GM19372 (cell line): Measurements from ENCODE around the gene ZNF2.
"Not testable (repeated sequence)": the region's sequence is repeated elsewhere in the genome, so short reads cannot be mapped to it uniquely, and the experiment has no call there.

Source experiments
- ATAC-seq: cut with Tn5 transposase; IDR thresholded peaks from one replicate; pipeline ENCODE4 v1.9.1; 2021; ENCODE audit warnings: mild to moderate bottlenecking, low read depth, moderate library complexity; ENCODE audit not compliant: unreplicated experiment

ZNF2 gene

DNA sequence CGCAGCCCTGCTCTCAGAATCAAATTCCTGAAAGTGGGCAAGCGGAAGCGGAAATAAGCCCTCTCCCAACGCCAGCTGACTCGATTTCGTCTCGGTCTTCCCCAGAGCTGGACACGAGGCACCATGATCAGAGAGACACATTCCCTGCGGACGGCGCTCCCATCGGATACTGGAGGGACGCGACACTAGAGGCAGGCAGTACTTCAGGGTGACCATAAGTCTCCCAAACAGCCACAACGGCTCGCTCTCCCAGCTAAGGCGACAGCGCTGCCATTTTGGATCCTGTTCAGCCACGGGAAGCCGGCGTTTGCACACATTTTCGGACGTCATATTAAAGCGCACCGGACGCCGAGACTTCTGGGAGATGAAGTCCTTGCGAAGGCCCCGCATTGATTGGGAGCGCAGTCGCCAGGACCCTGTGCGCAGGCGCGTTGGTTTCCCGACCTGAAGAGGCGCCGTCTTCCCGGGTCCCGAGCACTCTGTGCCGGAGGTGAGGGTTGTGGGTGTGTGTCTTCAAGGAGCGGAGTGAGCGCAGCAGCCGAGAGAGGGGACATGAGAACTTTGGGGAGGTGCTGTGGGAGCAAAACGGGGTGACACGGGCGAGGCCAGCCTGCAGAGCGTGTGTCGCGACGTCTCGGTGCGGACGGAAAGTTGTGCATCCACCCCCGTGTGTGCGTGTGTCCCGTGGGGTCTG, at the start of gene ZNF2:
ZNF2 (plus strand) TSS at position 439 of the 694 bp plus-strand sequence. CDS start 10,418 bp downstream, outside the sequence.
- ATAC-seq, result peak; percentile 92

DNA sequence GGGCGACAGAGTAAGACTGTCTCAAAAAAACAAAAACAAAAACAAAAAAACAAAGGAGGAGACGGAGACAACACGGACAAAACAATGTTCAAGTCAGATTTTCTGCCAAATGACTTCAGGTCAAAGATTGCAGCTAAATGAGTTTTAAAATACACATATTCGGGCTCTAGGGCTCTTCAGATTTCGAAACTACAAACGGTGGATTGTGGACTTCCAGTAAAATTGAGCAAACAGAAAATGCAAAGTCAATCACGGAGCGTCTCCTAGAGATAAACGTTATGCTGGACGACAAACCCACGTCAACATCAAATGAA, 44.6 kb upstream of the ZNF2 start:
- ATAC-seq, result no peak

DNA sequence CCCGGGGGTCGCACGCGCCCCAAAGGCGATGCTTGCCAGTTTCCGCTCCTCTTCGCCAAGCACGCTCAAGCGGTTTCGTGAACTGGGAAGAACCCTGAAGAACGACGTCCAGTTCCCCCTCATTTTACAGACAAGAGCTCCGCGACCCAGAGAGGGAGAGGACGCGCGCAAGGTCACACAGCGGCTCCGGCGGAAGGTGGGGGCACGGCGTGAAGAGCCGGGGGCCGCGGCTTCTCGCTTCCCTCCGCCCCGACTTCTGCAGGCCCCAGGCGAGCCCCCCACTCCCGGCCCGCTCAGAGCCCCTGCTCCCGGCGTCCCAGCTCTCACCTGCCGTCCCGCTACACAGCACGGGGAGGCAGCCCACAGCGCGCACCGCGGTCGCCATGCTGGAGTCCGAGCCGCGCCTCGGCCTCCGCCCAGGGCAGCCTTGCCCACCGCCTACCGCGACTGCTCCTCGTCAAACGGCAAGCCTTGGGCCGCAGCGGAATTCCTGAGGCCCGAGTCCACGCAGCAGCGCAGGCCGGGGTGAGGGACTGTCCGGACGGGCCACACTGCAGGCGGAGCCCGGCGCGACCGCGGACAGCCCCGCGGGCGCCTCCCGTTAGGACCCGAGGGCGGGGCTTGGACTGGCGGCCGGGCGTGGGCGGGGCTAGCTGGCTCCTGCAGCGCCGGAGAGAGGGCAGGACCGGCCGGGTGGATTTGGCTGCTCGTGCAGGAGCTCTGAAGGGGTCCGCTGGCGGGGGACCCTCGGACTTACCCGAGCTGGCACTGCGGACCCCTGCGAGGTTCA, 44.0 kb upstream of the ZNF2 start, which contains the start of gene MRPS5:
MRPS5 (minus strand) TSS at position 402 of the 790 bp plus-strand sequence; CDS start at position 385, 17 bp downstream.
- peak; percentile 88 for ATAC-seq

GRCh38 chr2:95122197-95122551, 43.4 kb upstream of the ZNF2 start:
- peak; percentile 9 for ATAC-seq

GRCh38 chr2:95138702-95139101, 26.9 kb upstream of the ZNF2 start:
- ATAC-seq, result no peak

- no peak for ATAC-seq
Measured at GRCh38 chr2:95143838-95144237, 21.8 kb upstream of the ZNF2 start.

DNA sequence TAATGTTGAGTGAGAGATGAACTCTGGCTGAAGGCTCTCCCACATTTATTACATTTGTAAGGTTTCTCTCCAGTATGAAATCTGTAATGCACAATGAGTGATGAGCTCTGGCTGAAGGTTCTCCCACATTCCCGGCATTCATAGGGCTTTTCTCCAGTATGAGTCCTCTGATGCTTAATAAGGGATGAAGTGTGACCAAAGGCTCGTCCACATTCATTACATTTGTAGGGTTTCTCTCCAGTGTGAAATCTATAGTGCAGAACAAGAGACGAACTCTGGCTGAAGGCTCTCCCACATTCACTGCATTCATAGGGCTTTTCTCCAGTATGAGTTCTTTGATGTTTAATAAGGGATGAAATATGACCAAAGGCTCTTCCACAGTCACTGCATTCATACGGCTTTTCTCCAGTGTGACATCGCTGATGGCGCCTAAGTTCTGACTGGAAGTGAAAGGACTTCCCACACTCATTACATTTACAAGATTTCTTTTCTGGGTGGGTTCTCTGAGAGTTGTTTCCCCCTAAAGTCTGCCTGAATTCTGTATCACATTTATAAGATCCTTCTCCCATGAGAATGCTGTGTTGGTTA, 16.1 kb upstream of the ZNF2 start:
- ATAC-seq, result no peak

DNA sequence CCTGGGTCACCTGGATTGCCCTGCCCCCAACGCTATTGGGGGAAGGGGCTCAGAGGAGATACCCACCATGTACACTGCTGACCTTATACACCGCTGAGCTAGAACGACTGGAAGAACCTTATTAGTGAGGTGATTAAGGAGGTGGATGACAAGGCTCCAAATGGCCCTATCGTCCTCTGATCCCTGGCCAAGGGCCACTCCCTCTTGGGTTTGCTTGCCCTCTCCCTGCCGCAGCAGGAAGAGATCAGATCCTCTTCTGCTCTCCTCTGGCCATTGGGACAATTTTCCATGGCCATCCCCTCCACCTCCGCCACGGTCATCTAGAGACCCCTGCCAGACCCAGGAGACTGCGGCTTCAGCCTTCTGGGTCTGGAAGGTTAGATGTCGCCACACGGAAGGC, 7.2 kb upstream of the ZNF2 start:
- ATAC-seq, result no peak

- ATAC-seq, result peak; percentile 49
Measured at GRCh38 chr2:95158891-95159619, 6.6 kb upstream of the ZNF2 start.

GRCh38 chr2:95159690-95160449, 5.7 kb upstream of the ZNF2 start, which contains the start of gene ZNF514:
Gene ZNF514 (minus strand): TSS chr2:95159848. CDS start chr2:95153253, 6,595 bp downstream.
- peak; percentile 91 for ATAC-seq

DNA sequence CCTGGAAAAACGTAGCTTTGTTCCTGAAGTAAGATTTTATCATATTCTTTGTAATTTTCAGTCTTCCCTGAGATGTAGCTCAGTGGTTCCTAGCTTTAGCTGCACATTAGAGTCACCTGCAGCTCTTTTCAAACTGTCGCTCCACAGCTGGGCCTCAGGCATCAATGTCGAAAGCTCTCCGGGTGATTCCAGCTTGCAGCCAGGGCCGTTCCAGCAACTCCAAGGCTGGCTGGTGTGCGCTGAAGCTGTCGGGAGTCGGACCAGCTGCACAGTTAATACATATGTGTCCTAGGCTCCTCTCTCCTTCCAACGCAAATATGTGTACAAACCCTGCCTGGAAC, 609 bp upstream of the ZNF2 start:
- ATAC-seq, result peak; percentile 2

DNA sequence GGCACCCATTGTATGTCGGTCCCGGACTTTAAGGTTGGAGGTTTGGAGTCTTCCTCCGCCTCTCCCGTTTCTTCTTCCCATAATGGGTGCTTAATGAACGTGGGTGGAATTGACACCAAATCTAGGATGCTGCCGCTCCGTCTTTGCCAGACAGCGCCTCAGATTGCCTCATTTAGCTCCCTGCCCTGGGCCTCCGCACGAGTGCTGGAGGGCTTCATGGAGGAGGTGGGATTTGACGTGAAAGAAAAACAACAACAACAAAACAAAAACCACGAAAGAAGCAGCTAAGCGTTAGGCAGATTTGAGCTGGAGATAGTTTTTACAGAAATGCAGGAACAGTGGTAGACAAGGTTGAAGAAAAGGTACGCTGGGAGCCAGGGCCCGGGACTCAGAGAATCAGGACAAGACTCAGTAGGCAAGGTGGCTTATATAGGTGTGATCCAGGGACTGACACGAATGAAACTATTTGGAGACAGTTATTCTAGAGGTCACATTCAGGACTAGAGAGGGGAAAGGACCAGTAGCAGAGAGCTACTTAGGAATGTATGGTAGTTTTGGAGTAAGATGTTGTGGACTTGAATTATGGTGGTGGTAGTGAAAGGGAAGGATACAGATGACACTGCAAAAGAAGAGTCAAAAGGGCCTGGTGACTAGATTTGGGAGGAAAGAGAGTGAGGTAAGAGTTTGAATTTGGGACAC, 605 bp downstream of the ZNF2 start:
- ATAC-seq, result peak; percentile 8

DNA sequence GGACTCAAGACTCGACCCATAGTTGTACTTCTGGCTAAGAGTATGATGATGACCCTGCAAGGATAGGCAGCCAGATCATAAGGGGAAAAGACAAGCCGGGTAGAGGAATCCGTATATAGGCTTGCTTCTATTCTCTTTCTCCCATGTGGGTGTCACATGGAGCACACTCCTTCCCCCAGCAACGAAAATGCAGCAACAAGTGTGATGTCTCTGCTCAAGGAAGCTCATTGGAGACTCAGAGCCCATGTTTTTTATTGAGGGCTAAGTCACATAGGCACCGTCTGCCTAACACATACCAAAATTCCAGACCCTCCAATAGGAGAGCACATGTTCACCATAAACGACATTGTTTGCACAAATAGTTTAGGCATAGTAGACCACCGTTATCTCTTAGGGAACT, 6.3 kb downstream of the ZNF2 start:
- no peak for ATAC-seq

DNA sequence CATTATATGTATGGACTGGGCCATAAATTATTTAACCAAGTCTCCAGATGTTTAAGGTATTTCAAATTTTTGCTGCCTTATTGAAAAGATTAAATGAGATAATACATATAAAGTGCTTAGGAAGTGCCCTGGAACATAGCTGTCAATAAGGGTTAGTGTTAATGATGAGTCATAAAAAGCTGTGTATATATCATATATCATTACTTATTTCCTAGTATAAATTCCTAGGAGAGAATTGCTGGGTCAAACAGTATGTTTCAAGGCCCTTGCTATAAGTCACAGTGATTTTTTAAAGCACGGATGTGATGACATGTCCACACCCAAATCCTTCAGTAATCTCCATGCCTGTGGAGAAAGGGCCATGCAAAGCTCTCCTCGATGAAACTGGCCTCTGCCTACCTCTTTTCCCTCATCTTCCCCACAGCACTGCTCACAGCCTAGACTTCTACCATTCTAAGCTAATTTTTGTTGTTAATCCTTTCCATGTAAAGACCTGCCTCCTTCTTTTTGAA, 8.5 kb downstream of the ZNF2 start:
- ATAC-seq, result no peak

- ATAC-seq, result no peak
Measured at GRCh38 chr2:95179451-95179850, 13.8 kb downstream of the ZNF2 start.

DNA sequence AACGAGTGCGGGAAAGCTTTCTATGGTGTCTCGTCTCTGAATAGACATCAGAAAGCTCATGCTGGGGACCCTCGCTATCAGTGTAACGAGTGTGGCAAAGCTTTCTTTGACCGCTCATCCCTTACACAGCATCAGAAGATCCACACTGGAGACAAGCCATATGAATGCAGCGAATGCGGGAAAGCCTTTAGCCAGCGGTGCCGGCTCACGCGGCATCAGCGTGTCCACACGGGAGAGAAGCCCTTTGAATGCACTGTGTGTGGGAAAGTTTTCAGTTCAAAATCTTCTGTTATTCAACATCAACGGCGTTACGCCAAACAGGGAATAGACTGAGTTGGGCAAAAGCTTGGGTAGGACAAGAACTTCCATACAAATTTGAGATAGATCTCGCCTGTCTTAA, 16.2 kb downstream of the ZNF2 start:
- ATAC-seq, result no peak

- ATAC-seq, result no peak
Measured at GRCh38 chr2:95185197-95185596, 19.6 kb downstream of the ZNF2 start.

- ATAC-seq, result no peak
Measured at GRCh38 chr2:95185973-95186372, 20.4 kb downstream of the ZNF2 start.

GRCh38 chr2:95192956-95193355, 27.3 kb downstream of the ZNF2 start:
- not testable (repeated sequence) for ATAC-seq
